H1 (cell line): ENCODE data around the gene OR10T2. TPM values are rescaled to one million over a fixed set of nuclear protein-coding genes. Genes with fewer than 3 reads are reported as not detected.

Source experiments
- RXRA ChIP-seq: IDR thresholded peaks from 2 replicates; pipeline ENCODE4 v1.6.1; 2011; ENCODE audit warnings: low read depth, mild to moderate bottlenecking, low read length, moderate library complexity; ENCODE audit not compliant: insufficient read depth
- polyA plus RNA-seq, 7 experiments: library from polyadenylated mRNA; depleted of rRNA in 3 of 7; stranded (reverse) in 5 of 7; unstranded in 2 of 7; fragments of >200 nt in 5 of 7; fragments of 200-250 nt in 2 of 7; gene quantifications; 1 replicate in 5 of 7; 2 replicates in 1 of 7; 4 replicates in 1 of 7; pipeline versions ENCODE4 v1.2.1 to v1.2.3, GENCODE V29; 2011 to 2013; ENCODE audit warnings: missing spikeins in 2 of 7, mixed read lengths in 2 of 7
- total RNA-seq: library from RNA; stranded (reverse); fragmentation: NEBNext Ultra II Directional; extraction: Animal tissue kit (Norgen Biotek cat#: 25700); gene quantifications from 2 replicates; pipeline ENCODE4 v1.2.1, GENCODE V29; 2021

The OR10T2 gene
- total and polyA plus RNA-seq, 2 of the 8 experiments (the other 6 are each of a cell fraction or from before 2014, with no cell fraction given), result not detected

- no peak for TF ChIP-seq RXRA
These were observed at the start of gene OR10T2 (continued) for GRCh38 chr1:158398818-158399514.
